GM21717 (cell line): ENCODE data around the gene PPRC1.
"Not testable (repeated sequence)": the region's sequence is repeated elsewhere in the genome, so short reads cannot be mapped to it uniquely, and the experiment has no call there.

Source experiments
- ATAC-seq: cut with Tn5 transposase; IDR thresholded peaks from one replicate; pipeline ENCODE4 v1.9.1; 2021; ENCODE audit warnings: mild to moderate bottlenecking, moderate library complexity; ENCODE audit not compliant: unreplicated experiment

PPRC1 gene

DNA sequence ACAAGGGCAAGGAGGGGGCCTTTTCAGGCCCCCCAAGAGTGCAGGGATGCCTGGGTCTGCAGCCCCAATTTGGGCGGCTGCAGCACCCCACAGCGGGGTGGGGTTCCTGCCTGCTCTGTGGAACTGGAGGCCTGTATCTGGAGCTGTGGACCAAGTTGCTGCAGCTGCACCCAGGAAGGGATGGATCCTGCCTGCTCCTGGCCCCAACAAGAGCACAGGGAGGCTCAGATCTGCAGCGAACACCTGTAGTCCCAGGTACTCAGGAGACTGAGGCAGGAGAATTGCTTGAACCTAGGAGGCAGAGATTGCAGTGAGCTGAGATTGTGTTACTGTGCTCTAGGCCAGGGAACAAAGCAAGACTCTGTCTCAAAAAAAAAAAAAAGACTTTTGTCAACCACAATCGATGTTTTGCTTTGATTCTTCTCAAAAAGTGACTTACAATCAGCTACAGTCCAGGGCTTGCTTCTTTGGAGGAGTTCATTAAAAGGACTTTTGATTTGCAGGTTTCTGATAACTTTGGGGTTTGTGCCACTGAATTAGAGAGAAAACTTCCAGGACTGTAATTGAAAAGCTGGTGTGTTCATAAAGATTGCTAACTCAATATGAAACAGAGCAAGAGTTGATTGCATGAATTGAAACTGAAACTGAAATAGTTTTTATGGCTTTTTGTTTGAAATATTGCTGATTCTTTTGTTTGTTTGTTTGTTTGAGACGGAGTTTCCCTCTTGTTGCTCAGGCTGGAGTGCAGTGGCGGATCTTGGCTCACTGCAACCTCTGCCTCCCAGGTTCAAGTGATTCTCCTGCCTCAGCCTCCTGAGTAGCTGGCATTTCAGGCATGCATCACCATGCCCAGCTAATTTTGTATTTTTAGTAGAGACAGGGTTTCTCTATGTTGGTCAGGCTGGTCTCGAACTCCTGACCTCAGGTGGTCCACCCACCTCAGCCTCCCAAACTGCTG is 56.4 kb downstream of the PPRC1 start:
- ATAC-seq: not testable (repeated sequence)

DNA sequence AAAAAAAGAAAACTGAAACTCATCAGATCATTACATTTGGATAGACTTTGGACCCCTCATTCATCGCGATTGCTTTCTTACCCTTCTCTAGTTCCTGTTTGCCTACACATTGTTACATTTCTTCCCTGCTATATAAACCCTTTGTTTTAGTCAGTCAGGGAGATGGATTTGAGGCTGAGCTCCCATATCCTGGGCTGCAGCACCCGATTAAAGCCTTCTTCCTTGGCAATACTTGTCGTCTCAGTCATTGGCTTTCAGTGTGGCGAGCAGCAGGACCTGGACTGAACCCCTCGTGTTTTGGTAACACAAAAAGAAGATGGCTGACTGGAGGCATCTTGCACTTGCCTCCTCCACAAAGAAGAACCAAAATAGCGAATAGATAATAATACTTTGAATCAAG is 59.1 kb downstream of the PPRC1 start:
- ATAC-seq: no peak

DNA sequence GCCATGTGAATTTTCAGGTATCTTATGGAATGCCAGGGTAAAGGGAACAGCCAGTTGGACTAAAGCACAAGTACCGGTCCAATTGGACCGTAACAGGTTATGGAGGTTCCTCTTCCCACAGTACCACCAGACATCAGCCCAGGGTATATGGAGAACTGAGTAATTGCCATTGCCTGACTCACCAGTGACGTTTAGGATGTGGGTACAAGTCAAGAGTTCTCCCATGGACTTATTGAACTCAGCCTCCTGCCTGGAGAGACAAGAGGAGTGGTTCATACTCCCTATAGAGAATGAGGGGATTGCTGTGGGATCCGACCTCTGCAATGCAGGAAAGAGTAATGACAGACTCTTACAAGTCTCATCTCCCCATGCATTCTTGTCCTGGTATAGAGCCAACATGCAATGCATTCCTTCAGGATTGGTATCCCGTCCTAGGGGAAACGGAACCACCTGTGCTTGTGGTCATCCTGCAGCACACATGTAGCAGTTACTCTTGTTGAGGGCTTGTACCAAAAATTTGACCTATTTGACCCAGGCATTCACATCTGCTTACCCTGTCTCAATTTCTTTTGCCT is 62.5 kb downstream of the PPRC1 start:
- no peak for ATAC-seq

DNA sequence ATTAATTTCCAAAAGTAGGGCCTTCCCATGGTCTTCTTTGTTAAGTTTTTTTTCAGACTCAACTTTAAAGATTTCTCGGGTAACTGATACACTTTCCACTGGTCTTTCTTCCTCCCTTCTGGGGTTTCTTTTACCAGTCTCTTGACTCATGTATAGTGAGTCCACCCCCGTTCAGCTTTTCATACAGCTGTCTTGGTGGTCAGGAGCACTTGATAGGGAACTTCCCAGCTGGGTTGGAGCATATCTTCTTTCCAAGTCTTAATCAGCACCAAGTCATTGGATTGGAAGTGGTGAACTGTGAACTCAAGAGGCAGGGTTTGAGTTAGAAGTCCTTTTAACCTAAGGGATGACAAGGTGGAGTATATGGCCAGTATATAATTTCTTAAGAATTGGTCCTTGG is 64.1 kb downstream of the PPRC1 start:
- ATAC-seq: no peak

DNA sequence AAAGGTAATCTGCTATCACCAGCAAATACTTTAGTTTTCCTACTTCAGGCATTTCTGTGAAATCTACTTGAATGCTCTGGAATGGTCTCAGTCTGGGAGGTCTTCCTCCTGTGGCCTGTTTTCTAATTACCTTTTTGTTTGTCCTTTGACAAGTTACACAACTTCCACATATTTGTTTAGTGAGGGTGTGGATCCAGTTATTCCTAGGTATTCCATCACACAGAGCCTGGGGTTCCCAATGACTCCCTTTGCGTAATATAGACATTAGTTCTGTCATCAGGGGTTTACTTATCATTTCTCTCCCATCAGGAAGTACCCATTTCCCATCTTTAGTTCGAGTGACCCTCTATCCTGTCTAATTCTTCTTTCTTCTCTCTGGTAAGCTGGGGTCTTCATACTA is 65.2 kb downstream of the PPRC1 start:
- no peak for ATAC-seq
